GM23338 (cell line): ENCODE results near the gene ABCC10. TPM values are rescaled to one million over a fixed set of nuclear protein-coding genes. Genes with fewer than 3 reads are reported as not detected.
"Not testable (repeated sequence)": the region's sequence is repeated elsewhere in the genome, so short reads cannot be mapped to it uniquely, and the experiment has no call there.

Source experiments
- ATAC-seq: fragments of 200-7000 bp; cut with Tn5 transposase; 3 replicates; pipeline ENCODE4 v1.9.1; 2020
- DNase-seq: peaks from one replicate; pipeline ENCODE4 v3.0.0-alpha.2; 2015; ENCODE audit warnings: low spot score
- H2AFZ ChIP-seq: fragments of 200-600 bp; sonication (generic); 2 replicates; pipeline ENCODE4 v1.8.0; 2016; ENCODE audit warnings: antibody characterized with exemption, mild to moderate bottlenecking, moderate library complexity
- H3F3A ChIP-seq: fragments of 200-600 bp; sonication (generic); replicated peaks from 2 replicates; pipeline ENCODE4 v1.8.0; 2017; ENCODE audit warnings: antibody characterized with exemption, mixed run types, low read depth
- H3K27ac ChIP-seq: fragments of 200-600 bp; sonication (generic); 2 replicates; pipeline ENCODE4 v1.6.1; 2016; ENCODE audit warnings: low read depth
- H3K27me3 ChIP-seq: fragments of 200-600 bp; sonication (generic); 2 replicates; pipeline ENCODE4 v1.8.0; 2016; ENCODE audit warnings: mild to moderate bottlenecking, mixed run types, moderate library complexity; ENCODE audit not compliant: insufficient read depth
- H3K36me3 ChIP-seq: fragments of 200-600 bp; sonication (generic); 2 replicates; pipeline ENCODE4 v1.8.0; 2016; ENCODE audit warnings: mild to moderate bottlenecking; ENCODE audit not compliant: insufficient read depth
- H3K4me1 ChIP-seq: fragments of 200-600 bp; sonication (generic); 2 replicates; pipeline ENCODE4 v1.8.0; 2016; ENCODE audit warnings: mild to moderate bottlenecking, moderate library complexity; ENCODE audit not compliant: insufficient read depth
- H3K4me2 ChIP-seq: fragments of 200-600 bp; sonication (generic); 2 replicates; pipeline ENCODE4 v1.7.1; 2017; ENCODE audit warnings: mixed run types
- H3K4me3 ChIP-seq: fragments of 200-600 bp; sonication (generic); 2 replicates; pipeline ENCODE4 v1.6.1; 2016; ENCODE audit warnings: mixed run types
- H3K79me2 ChIP-seq: fragments of 200-600 bp; sonication (generic); replicated peaks from 2 replicates; pipeline ENCODE4 v1.8.0; 2017; ENCODE audit warnings: mild to moderate bottlenecking; ENCODE audit not compliant: insufficient read depth
- H3K9me2 ChIP-seq: fragments of 200-600 bp; sonication (generic); 2 replicates; pipeline ENCODE4 v1.8.0; 2017; ENCODE audit not compliant: insufficient read depth
- H4K20me1 ChIP-seq: fragments of 200-600 bp; sonication (generic); replicated peaks from 2 replicates; pipeline ENCODE4 v1.8.0; 2017; ENCODE audit warnings: mild to moderate bottlenecking; ENCODE audit not compliant: insufficient read depth
- H3K27ac Mint-ChIP-seq: 2 replicates; pipeline ENCODE4 v1.8.0; 2020; ENCODE audit warnings: inconsistent platforms, mild to moderate bottlenecking, moderate library complexity, mixed read lengths
- H3K27me3 Mint-ChIP-seq: 3 replicates; pipeline ENCODE4 v1.8.0; 2022; ENCODE audit warnings: low read depth, mild to moderate bottlenecking, moderate library complexity, mixed read lengths, inconsistent platforms; ENCODE audit not compliant: insufficient read depth, poor library complexity
- H3K36me3 Mint-ChIP-seq: 3 replicates; pipeline ENCODE4 v1.8.0; 2021; ENCODE audit warnings: low read depth, mild to moderate bottlenecking, inconsistent platforms, moderate library complexity, mixed read lengths
- H3K4me1 Mint-ChIP-seq: 3 replicates; pipeline ENCODE4 v1.8.0; 2020; ENCODE audit warnings: mild to moderate bottlenecking, inconsistent platforms, mixed read lengths
- H3K4me3 Mint-ChIP-seq: 3 replicates; pipeline ENCODE4 v1.8.0; 2021; ENCODE audit warnings: moderate library complexity, mild to moderate bottlenecking, inconsistent platforms, mixed read lengths
- H3K9me3 Mint-ChIP-seq: 3 replicates; pipeline ENCODE4 v1.8.0; 2020; ENCODE audit warnings: moderate library complexity, mild to moderate bottlenecking, inconsistent platforms, mixed read lengths
- CREB1 ChIP-seq: fragments of 250-450 bp; sonication (Bioruptor Pico); IDR thresholded peaks from 2 replicates; pipeline ENCODE4 v1.5.0; 2020; ENCODE audit warnings: low read depth, mild to moderate bottlenecking, moderate library complexity
- CTCF ChIP-seq, 2 experiments: fragments of 200-600 bp in 1 of 2; sonication (generic) in 1 of 2; conservative IDR thresholded peaks; 2 replicates each; pipeline versions ENCODE4 v1.5.1 to v1.6.1; 2016 to 2017; ENCODE audit warnings: antibody characterized with exemption in 2 of 2, low read depth in 2 of 2, mild to moderate bottlenecking in 2 of 2, moderate library complexity in 1 of 2
- EZH2 ChIP-seq: fragments of 200-600 bp; sonication (generic); IDR thresholded peaks from one replicate; pipeline ENCODE4 v1.8.0; 2017; ENCODE audit warnings: antibody characterized with exemption, mild to moderate bottlenecking, low read depth; ENCODE audit not compliant: unreplicated experiment
- EZH2phosphoT487 ChIP-seq: fragments of 200-600 bp; sonication (generic); IDR thresholded peaks from one replicate; pipeline ENCODE4 v1.8.1; 2018; ENCODE audit warnings: antibody characterized with exemption; ENCODE audit not compliant: unreplicated experiment
- JUNB ChIP-seq: IDR thresholded peaks from one replicate; pipeline ENCODE4 v1.6.1; 2016; ENCODE audit warnings: antibody characterized with exemption; ENCODE audit not compliant: unreplicated experiment
- NANOG ChIP-seq: IDR thresholded peaks from 2 replicates; pipeline ENCODE4 v1.6.1; 2016; ENCODE audit warnings: antibody characterized with exemption, borderline replicate concordance
- REST ChIP-seq: IDR thresholded peaks from one replicate; pipeline ENCODE4 v1.6.1; 2018; ENCODE audit warnings: antibody characterized with exemption; ENCODE audit not compliant: unreplicated experiment
- ZNF114 ChIP-seq: fragments of 250-450 bp; sonication (Bioruptor Pico); IDR thresholded peaks from 2 replicates; pipeline ENCODE4 v1.5.0; 2020; ENCODE audit warnings: mild to moderate bottlenecking, moderate library complexity
- ZNF331 ChIP-seq: fragments of 250-450 bp; sonication (Bioruptor Pico); IDR thresholded peaks from 2 replicates; pipeline ENCODE4 v1.5.0; 2020; ENCODE audit warnings: low read depth, mild to moderate bottlenecking, moderate library complexity
- ZNF462 ChIP-seq: fragments of 250-450 bp; sonication (Bioruptor Pico); IDR thresholded peaks from 2 replicates; pipeline ENCODE4 v1.5.0; 2020; ENCODE audit warnings: mild to moderate bottlenecking, moderate library complexity
- polyA plus RNA-seq: library from polyadenylated mRNA; unstranded; fragments of >200 nt; fragmentation: Nextera tagmentation; extraction: Ambion mirVana; gene quantifications from 2 replicates; pipeline ENCODE4 v1.2.1, GENCODE V29; 2016
- total RNA-seq: library from RNA; depleted of rRNA; stranded (reverse); fragments of >200 nt; shearing (Covaris generic); gene quantifications from 2 replicates; pipeline ENCODE4 v1.2.3, GENCODE V29; 2014

The ABCC10 gene
- total and polyA plus RNA-seq, 2 experiments from 2014 or later, result 16.9 to 17.5 TPM

- no peak for TF ChIP-seq CREB1 (CRISPR knock-in tag)
- no peak for TF ChIP-seq EZH2phosphoT487
These were observed 38.6 kb downstream of the ABCC10 start (continued) for GRCh38 chr6:43465948-43466347.

GRCh38 chr6:43467265-43467664, 39.9 kb downstream of the ABCC10 start:
- not testable (repeated sequence) for H3K79me2 ChIP-seq, DNase-seq, H3K27me3 ChIP-seq, H2AFZ ChIP-seq, H3K36me3 Mint-ChIP-seq, H3K4me3 ChIP-seq, H3K27ac Mint-ChIP-seq, H3K36me3 ChIP-seq, H3K9me3 Mint-ChIP-seq, H3K4me2 ChIP-seq, H3K9me2 ChIP-seq, H3K4me3 Mint-ChIP-seq, H3K4me1 Mint-ChIP-seq, H3F3A ChIP-seq, H3K4me1 ChIP-seq, ATAC-seq, H4K20me1 ChIP-seq, H3K27ac ChIP-seq, H3K27me3 Mint-ChIP-seq

- Mint-ChIP-seq H3K36me3 (no peaks in the 10 kb centered on the region), H3K27me3 (peaks cover 4% of the 10 kb centered on the region), H3K4me3 (no peak overlapping the region), H3K27ac (no peak overlapping the region), H3K9me3 (no peaks in the 10 kb centered on the region), H3K4me1 (peaks cover 5% of the 10 kb centered on the region)
- no peak for ATAC-seq
- DNase-seq, result no peak
- Histone ChIP-seq H3K36me3 (no peaks in the 10 kb centered on the region), H4K20me1 (no peaks in the 10 kb centered on the region), H3F3A (no peaks in the 10 kb centered on the region), H3K4me1 (no peaks in the 10 kb centered on the region), H3K79me2 (no peaks in the 10 kb centered on the region), H2AFZ (no peak overlapping the region), H3K4me3 (no peak overlapping the region), H3K4me2 (no peak overlapping the region), H3K27me3 (no peaks in the 10 kb centered on the region), H3K27ac (no peak overlapping the region), H3K9me2 (no peaks in the 10 kb centered on the region)
- TF ChIP-seq NANOG (no peak), ZNF462 (CRISPR knock-in tag) (no peak), CTCF (conservative IDR thresholded peaks at IDR 0.05; ENCODE audit: low read depth in 2 of 2) (no peak), CREB1 (CRISPR knock-in tag) (no peak), REST (no peak), EZH2 (no peak), ZNF114 (CRISPR knock-in tag) (no peak), JUNB (no peak), ZNF331 (CRISPR knock-in tag) (no peak)
These were observed 40.4 kb downstream of the ABCC10 start for GRCh38 chr6:43467752-43468151.
